Neural cell (in vitro differentiated cells): ENCODE results near the gene DUOX1. TPM values are rescaled to one million over a fixed set of nuclear protein-coding genes. Genes with fewer than 3 reads are reported as not detected.

Source experiments
- H2AFZ ChIP-seq: fragments of 200-600, 300-800 bp; sonication (generic), shearing (Covaris generic); 2 replicates; pipeline ENCODE4 v1.6.0; 2014; ENCODE audit warnings: low read depth, mild to moderate bottlenecking, antibody characterized with exemption, low read length, moderate library complexity
- H3F3A ChIP-seq: fragments of 200-600 bp; shearing (Covaris generic); 2 replicates; pipeline ENCODE4 v1.6.1; 2016; ENCODE audit warnings: mild to moderate bottlenecking, moderate library complexity, mixed read lengths, antibody characterized with exemption, low read length; ENCODE audit not compliant: insufficient read depth, poor library complexity, severe bottlenecking
- H3K27ac ChIP-seq: fragments of 200-600, 300-800 bp; sonication (generic), shearing (Covaris generic); 2 replicates; pipeline ENCODE4 v1.5.1; 2014; ENCODE audit warnings: mild to moderate bottlenecking, low read length, moderate library complexity
- H3K27me3 ChIP-seq: fragments of 300-800, 200-600 bp; sonication (generic), shearing (Covaris generic); 2 replicates; pipeline ENCODE4 v1.6.0; 2014; ENCODE audit warnings: mild to moderate bottlenecking, low read depth, low read length, moderate library complexity; ENCODE audit not compliant: insufficient read depth
- H3K36me3 ChIP-seq: fragments of 300-800, 200-600 bp; sonication (generic), shearing (Covaris generic); 2 replicates; pipeline ENCODE4 v1.5.1; 2014; ENCODE audit warnings: mild to moderate bottlenecking, antibody characterized with exemption, low read length, moderate library complexity; ENCODE audit not compliant: insufficient read depth
- H3K4me2 ChIP-seq: fragments of 300-800, 200-600 bp; sonication (generic), shearing (Covaris generic); 2 replicates; pipeline ENCODE4 v1.6.0; 2014; ENCODE audit warnings: mild to moderate bottlenecking, low read length
- H3K4me3 ChIP-seq: fragments of 300-800, 200-600 bp; sonication (generic), shearing (Covaris generic); 2 replicates; pipeline ENCODE4 v1.5.1; 2014; ENCODE audit warnings: mild to moderate bottlenecking, low read length, moderate library complexity
- H3K79me2 ChIP-seq: fragments of 200-600 bp; shearing (Covaris generic); replicated peaks from 2 replicates; pipeline ENCODE4 v1.6.0; 2014; ENCODE audit warnings: mild to moderate bottlenecking, low read length, moderate library complexity; ENCODE audit not compliant: insufficient read depth
- H3K9ac ChIP-seq: fragments of 300-800, 200-600 bp; sonication (generic), shearing (Covaris generic); 2 replicates; pipeline ENCODE4 v1.6.1; 2016; ENCODE audit warnings: mild to moderate bottlenecking, low read length, mixed read lengths
- H3K9me2 ChIP-seq: fragments of 200-600 bp; shearing (Covaris generic); 2 replicates; pipeline ENCODE4 v1.6.1; 2016; ENCODE audit warnings: mild to moderate bottlenecking, low read length, mixed read lengths; ENCODE audit not compliant: insufficient read depth
- H3K9me3 ChIP-seq: fragments of 200-600, 300-800 bp; sonication (generic), shearing (Covaris generic); 2 replicates; pipeline ENCODE4 v1.6.1; 2016; ENCODE audit warnings: mild to moderate bottlenecking, mixed run types, low read length, moderate library complexity, mixed read lengths
- H4K20me1 ChIP-seq: fragments of 200-600 bp; shearing (Covaris generic); 2 replicates; pipeline ENCODE4 v1.6.1; 2016; ENCODE audit warnings: mild to moderate bottlenecking, mixed run types; ENCODE audit not compliant: insufficient read depth
- EP300 ChIP-seq: fragments of 450-650 bp; conservative IDR thresholded peaks from 2 replicates; pipeline ENCODE4 v1.6.1; 2014; ENCODE audit warnings: antibody characterized with exemption, mild to moderate bottlenecking, moderate library complexity; ENCODE audit not compliant: poor library complexity, severe bottlenecking
- EZH2 ChIP-seq: fragments of 200-600, 300-800 bp; shearing (Covaris generic), sonication (generic); IDR thresholded peaks from 2 replicates; pipeline ENCODE4 v1.6.1; 2014; ENCODE audit warnings: antibody characterized with exemption, low read length, borderline replicate concordance, mild to moderate bottlenecking; ENCODE audit not compliant: insufficient read depth, poor library complexity, severe bottlenecking
- MXI1 ChIP-seq: fragments of 450-650 bp; conservative IDR thresholded peaks from 2 replicates; pipeline ENCODE4 v1.6.1; 2014; ENCODE audit warnings: antibody characterized with exemption, mild to moderate bottlenecking; ENCODE audit not compliant: poor library complexity, severe bottlenecking
- POLR2AphosphoS5 ChIP-seq: IDR thresholded peaks from 2 replicates; pipeline ENCODE4 v1.6.1; 2012
- RAD21 ChIP-seq: fragments of 450-650 bp; conservative IDR thresholded peaks from 2 replicates; pipeline ENCODE4 v1.6.1; 2014; ENCODE audit warnings: antibody characterized with exemption, mild to moderate bottlenecking, moderate library complexity
- SMC3 ChIP-seq: fragments of 450-650 bp; conservative IDR thresholded peaks from 2 replicates; pipeline ENCODE4 v1.6.1; 2014; ENCODE audit warnings: antibody characterized with exemption, mild to moderate bottlenecking, moderate library complexity; ENCODE audit not compliant: poor library complexity
- TAF1 ChIP-seq: IDR thresholded peaks from 2 replicates; pipeline ENCODE4 v1.6.1; 2012; ENCODE audit warnings: low read depth
- polyA plus RNA-seq: library from polyadenylated mRNA; depleted of rRNA; stranded (reverse); fragments of >200 nt; gene quantifications from 2 replicates; pipeline ENCODE4 v1.2.3, GENCODE V29; 2014
- TF ChIP-seq, protein P1 (sequence below): IDR thresholded peaks from 2 replicates; pipeline ENCODE4 v1.6.1; 2012; ENCODE audit warnings: borderline replicate concordance
- TF ChIP-seq, protein P2 (sequence below): fragments of 450-650 bp; IDR thresholded peaks from 2 replicates; pipeline ENCODE4 v1.5.1; 2014; ENCODE audit warnings: antibody characterized with exemption, mild to moderate bottlenecking, moderate library complexity; ENCODE audit not compliant: poor library complexity, severe bottlenecking

The DUOX1 gene
- polyA plus RNA-seq, 1 donor from 2014 or later: not detected

DNA sequence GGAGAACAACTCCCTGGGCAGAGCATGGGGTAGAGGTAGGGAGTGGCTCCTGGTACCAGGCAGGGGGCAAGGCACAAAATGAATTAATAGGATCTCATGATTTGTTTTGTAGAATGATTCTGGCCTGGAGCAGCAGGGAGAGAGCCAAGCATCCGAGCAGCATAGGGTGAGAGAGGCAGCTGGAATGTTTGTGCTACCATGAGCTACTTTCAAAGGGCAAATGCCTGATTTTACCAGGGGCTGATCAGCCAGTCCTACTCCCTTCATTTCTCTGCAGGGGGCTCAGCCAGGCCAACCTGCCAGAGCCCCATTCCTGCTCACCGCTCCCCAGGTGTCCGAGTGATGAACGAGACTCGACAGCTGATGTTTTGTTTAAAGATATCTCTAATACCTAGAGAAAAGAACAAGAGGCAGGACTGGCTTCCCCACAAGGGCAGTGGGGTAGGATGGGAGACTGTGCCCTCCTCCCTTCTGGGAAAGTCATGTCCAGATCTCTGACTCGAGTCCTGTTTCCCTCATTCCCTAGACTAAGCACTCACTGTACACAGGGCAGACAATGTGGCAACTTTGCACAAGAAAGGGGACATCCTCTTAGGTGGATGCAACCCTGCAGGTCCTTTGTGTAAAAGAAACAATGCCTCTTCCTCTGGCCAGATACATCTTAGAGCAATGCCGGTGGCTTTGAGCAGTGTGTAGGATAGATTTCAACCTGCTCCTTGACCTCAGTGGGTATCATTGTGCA is 28.7 kb upstream of the DUOX1 start:
- H3F3A ChIP-seq: no peaks in the 10 kb centered on the region
- no peak overlapping the region for H3K9ac ChIP-seq
- H3K79me2 ChIP-seq: no peaks in the 10 kb centered on the region
- no peaks in the 10 kb centered on the region for H3K36me3 ChIP-seq
- no peak overlapping the region for H2AFZ ChIP-seq
- no peaks in the 10 kb centered on the region for H3K27me3 ChIP-seq
- no peak for TF ChIP-seq EP300
- no peak for TF ChIP-seq MXI1
- TF ChIP-seq TAF1: no peak
- TF ChIP-seq RAD21: no peak
- TF ChIP-seq POLR2AphosphoS5: no peak
- no peak for TF ChIP-seq SMC3
- TF ChIP-seq, protein P1, sequence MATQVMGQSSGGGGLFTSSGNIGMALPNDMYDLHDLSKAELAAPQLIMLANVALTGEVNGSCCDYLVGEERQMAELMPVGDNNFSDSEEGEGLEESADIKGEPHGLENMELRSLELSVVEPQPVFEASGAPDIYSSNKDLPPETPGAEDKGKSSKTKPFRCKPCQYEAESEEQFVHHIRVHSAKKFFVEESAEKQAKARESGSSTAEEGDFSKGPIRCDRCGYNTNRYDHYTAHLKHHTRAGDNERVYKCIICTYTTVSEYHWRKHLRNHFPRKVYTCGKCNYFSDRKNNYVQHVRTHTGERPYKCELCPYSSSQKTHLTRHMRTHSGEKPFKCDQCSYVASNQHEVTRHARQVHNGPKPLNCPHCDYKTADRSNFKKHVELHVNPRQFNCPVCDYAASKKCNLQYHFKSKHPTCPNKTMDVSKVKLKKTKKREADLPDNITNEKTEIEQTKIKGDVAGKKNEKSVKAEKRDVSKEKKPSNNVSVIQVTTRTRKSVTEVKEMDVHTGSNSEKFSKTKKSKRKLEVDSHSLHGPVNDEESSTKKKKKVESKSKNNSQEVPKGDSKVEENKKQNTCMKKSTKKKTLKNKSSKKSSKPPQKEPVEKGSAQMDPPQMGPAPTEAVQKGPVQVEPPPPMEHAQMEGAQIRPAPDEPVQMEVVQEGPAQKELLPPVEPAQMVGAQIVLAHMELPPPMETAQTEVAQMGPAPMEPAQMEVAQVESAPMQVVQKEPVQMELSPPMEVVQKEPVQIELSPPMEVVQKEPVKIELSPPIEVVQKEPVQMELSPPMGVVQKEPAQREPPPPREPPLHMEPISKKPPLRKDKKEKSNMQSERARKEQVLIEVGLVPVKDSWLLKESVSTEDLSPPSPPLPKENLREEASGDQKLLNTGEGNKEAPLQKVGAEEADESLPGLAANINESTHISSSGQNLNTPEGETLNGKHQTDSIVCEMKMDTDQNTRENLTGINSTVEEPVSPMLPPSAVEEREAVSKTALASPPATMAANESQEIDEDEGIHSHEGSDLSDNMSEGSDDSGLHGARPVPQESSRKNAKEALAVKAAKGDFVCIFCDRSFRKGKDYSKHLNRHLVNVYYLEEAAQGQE: no peak
- TF ChIP-seq, protein P2, sequence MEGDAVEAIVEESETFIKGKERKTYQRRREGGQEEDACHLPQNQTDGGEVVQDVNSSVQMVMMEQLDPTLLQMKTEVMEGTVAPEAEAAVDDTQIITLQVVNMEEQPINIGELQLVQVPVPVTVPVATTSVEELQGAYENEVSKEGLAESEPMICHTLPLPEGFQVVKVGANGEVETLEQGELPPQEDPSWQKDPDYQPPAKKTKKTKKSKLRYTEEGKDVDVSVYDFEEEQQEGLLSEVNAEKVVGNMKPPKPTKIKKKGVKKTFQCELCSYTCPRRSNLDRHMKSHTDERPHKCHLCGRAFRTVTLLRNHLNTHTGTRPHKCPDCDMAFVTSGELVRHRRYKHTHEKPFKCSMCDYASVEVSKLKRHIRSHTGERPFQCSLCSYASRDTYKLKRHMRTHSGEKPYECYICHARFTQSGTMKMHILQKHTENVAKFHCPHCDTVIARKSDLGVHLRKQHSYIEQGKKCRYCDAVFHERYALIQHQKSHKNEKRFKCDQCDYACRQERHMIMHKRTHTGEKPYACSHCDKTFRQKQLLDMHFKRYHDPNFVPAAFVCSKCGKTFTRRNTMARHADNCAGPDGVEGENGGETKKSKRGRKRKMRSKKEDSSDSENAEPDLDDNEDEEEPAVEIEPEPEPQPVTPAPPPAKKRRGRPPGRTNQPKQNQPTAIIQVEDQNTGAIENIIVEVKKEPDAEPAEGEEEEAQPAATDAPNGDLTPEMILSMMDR: no peak
- TF ChIP-seq EZH2: no peak
- no peak overlapping the region for H3K4me2 ChIP-seq
- H3K9me3 ChIP-seq: no peaks in the 10 kb centered on the region
- H3K4me3 ChIP-seq: no peak overlapping the region
- H3K9me2 ChIP-seq: no peaks in the 10 kb centered on the region
- H4K20me1 ChIP-seq: no peaks in the 10 kb centered on the region
- no peak overlapping the region for H3K27ac ChIP-seq

DNA sequence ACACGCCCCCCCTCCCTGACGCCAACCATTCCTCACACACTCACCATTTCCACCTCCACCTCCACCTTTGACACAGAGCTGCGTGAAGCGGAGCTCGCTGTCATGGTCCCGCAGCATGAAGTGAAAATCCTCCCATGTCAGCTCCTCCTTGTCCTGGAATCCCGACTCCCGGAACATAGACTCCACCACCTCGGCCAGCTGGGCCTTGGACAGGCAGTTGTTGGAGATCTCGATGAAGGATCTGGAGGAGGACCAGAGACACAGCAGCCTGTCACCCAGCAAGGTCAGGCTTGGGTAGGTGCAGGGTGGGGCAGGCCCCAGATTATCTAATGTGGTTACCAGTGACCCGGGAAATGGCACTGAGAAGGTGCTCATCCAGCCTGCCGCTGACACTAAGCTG is 28.0 kb upstream of the DUOX1 start:
- no peak overlapping the region for H2AFZ ChIP-seq
- no peaks in the 10 kb centered on the region for H4K20me1 ChIP-seq
- no peak overlapping the region for H3K4me3 ChIP-seq
- H3K79me2 ChIP-seq: no peaks in the 10 kb centered on the region
- H3K27ac ChIP-seq: no peak overlapping the region
- H3F3A ChIP-seq: no peaks in the 10 kb centered on the region
- TF ChIP-seq, protein P2: no peak
- TF ChIP-seq RAD21 (no peak), TAF1 (no peak), SMC3 (no peak), POLR2AphosphoS5 (no peak), EP300 (no peak), EZH2 (no peak), MXI1 (no peak)
- TF ChIP-seq, protein P1: no peak
- no peaks in the 10 kb centered on the region for H3K27me3 ChIP-seq
- H3K9me3 ChIP-seq: no peaks in the 10 kb centered on the region
- H3K9ac ChIP-seq: no peak overlapping the region
- no peak overlapping the region for H3K4me2 ChIP-seq
- H3K9me2 ChIP-seq: no peaks in the 10 kb centered on the region
- H3K36me3 ChIP-seq: no peaks in the 10 kb centered on the region
